HepG2 (cell line): ENCODE results near the gene FADD. TPM values are rescaled to one million over a fixed set of nuclear protein-coding genes. Genes with fewer than 3 reads are reported as not detected.

Experiments used
- ATAC-seq: fragments of 200-7000 bp; cut with Tn5 transposase; 3 replicates; pipeline ENCODE4 v1.9.1; 2020; ENCODE audit warnings: mild to moderate bottlenecking, moderate library complexity
- BruUV-seq: library from RNA; stranded (reverse); fragments of 400-500 nt; replicated peaks from 2 replicates; lab custom pipeline; 2021; lab: Mats Ljungman, UMichigan
- CTCF ChIA-PET: fragments of 300-600 bp; formaldehyde crosslinking; extraction: SDS; loops from one replicate; lab custom pipeline; 2021; ENCODE audit warnings: low total read pairs, inconsistent platforms, low intra/inter-chr PET ratio; lab: Yijun Ruan, JAX
- POLR2A ChIA-PET: fragments of 350-600 bp; sonication (Branson Sonifier 250); formaldehyde crosslinking; loops from one replicate; lab custom pipeline; 2020; ENCODE audit warnings: antibody characterized with exemption, inconsistent platforms; lab: Yijun Ruan, JAX
- DNase-seq: peaks from one replicate; pipeline ENCODE4 v3.0.0-alpha.2; 2015; ENCODE audit warnings: low spot score
- FAIRE-seq: peaks from 3 replicates; lab custom pipeline; 2011; peaks lifted over from hg19 to GRCh38; lab: Jason Lieb, UNC
- H2AFZ ChIP-seq: one replicate; pipeline ENCODE4 v1.6.1; 2011; ENCODE audit warnings: low read length, inconsistent platforms
- H3K27ac ChIP-seq: fragments of 300-600 bp; 3 replicates; pipeline ENCODE4 v1.8.0; 2011; ENCODE audit warnings: mixed run types, mild to moderate bottlenecking, mixed read lengths, low read length, inconsistent platforms; ENCODE audit not compliant: insufficient read depth; ENCODE audit errors: extremely low read length
- H3K27me3 ChIP-seq, 2 experiments: fragments of 200-600 bp in 1 of 2; 2 replicates in 1 of 2; 3 replicates in 1 of 2; pipeline versions ENCODE4 v1.6.0 to v1.8.0; 2011; ENCODE audit warnings: low read length in 2 of 2, mild to moderate bottlenecking in 2 of 2, moderate library complexity in 2 of 2, inconsistent platforms in 1 of 2; ENCODE audit not compliant: insufficient read depth in 2 of 2, control insufficient read depth in 1 of 2
- H3K36me3 ChIP-seq, 2 experiments: fragments of 200-600 bp in 1 of 2; replicated peaks in 1 of 2; 2 replicates in 1 of 2; 3 replicates in 1 of 2; pipeline versions ENCODE4 v1.5.1 to v1.8.0; 2011; ENCODE audit warnings: low read length in 2 of 2, inconsistent platforms in 1 of 2; ENCODE audit not compliant: insufficient read depth in 2 of 2, control insufficient read depth in 1 of 2
- H3K4me1 ChIP-seq: 2 replicates; pipeline ENCODE4 v1.5.1; 2012; ENCODE audit warnings: low read length, inconsistent platforms; ENCODE audit not compliant: insufficient read depth
- H3K4me2 ChIP-seq: 2 replicates; pipeline ENCODE4 v1.6.0; 2011; ENCODE audit warnings: low read depth, low read length, inconsistent platforms
- H3K4me3 ChIP-seq, 3 experiments: fragments of 200-600 bp in 1 of 3; sonication (generic), shearing (Covaris generic) in 1 of 3; replicated peaks in 1 of 3; 2 replicates each; pipeline ENCODE4 v1.5.1; 2011 to 2016; ENCODE audit warnings: low read length in 3 of 3, inconsistent platforms in 2 of 3, low read depth in 2 of 3, mild to moderate bottlenecking in 2 of 3, control low read depth in 1 of 3, mixed read lengths in 1 of 3; ENCODE audit not compliant: insufficient read depth in 1 of 3
- H3K79me2 ChIP-seq: one replicate; pipeline ENCODE4 v1.6.1; 2011; ENCODE audit warnings: low read length, inconsistent platforms; ENCODE audit not compliant: insufficient read depth
- H3K9ac ChIP-seq: 2 replicates; pipeline ENCODE4 v1.6.0; 2011; ENCODE audit warnings: mild to moderate bottlenecking, low read depth, low read length, inconsistent platforms; ENCODE audit not compliant: insufficient read depth
- H3K9me3 ChIP-seq: 2 replicates; pipeline ENCODE4 v1.5.1; 2012; ENCODE audit warnings: mild to moderate bottlenecking, low read length
- H4K20me1 ChIP-seq: 2 replicates; pipeline ENCODE4 v1.6.0; 2011; ENCODE audit warnings: inconsistent platforms, mild to moderate bottlenecking, low read length, moderate library complexity; ENCODE audit not compliant: insufficient read depth
- NRL ChIP-seq: sonication (generic); formaldehyde crosslinking; IDR thresholded peaks from 2 replicates; pipeline ENCODE4 v1.5.0; 2020; ENCODE audit warnings: missing genetic modification reagents, mild to moderate bottlenecking, moderate library complexity, borderline replicate concordance
- RFXANK ChIP-seq: IDR thresholded peaks from 2 replicates; pipeline ENCODE4 v1.6.1; 2016
- WGBS: methylation state at CpG from one replicate; pipeline ENCODE4 v1.1.6; 2017; ENCODE audit warnings: low lambda C conversion rate; 5-methylcytosine and 5-hydroxymethylcytosine counted together
- in situ Hi-C: cut with HindIII; loops from 2 replicates; pipeline ENCODE4 v1.10.0; 2017; ENCODE audit warnings: low pct_unique_long_range_greater_than_20kb; ENCODE audit not compliant: extremely low pct_ligation_motif_present
- intact Hi-C: fragments of 100-400 bp; cut with micrococcal nuclease; formaldehyde crosslinking; loops from one replicate; pipeline ENCODE4 v1.10.0; 2022; ENCODE audit not compliant: unreplicated experiment
- polyA plus RNA-seq, 8 experiments: library from polyadenylated mRNA; depleted of rRNA in 3 of 8; stranded (reverse) in 7 of 8; unstranded in 1 of 8; fragments of >200 nt; fragmentation: Illumina TruSeq in 4 of 8; extraction: Trizol in 4 of 8; gene quantifications; 2 replicates each; pipeline versions ENCODE4 v1.2.1 to v1.2.3, GENCODE V29; 2011 to 2016; ENCODE audit warnings: low read depth in 4 of 8, missing spikeins in 1 of 8, mixed read lengths in 1 of 8; ENCODE audit not compliant: insufficient read depth in 1 of 8
- total RNA-seq, 5 experiments: library from RNA; depleted of rRNA; stranded (reverse); fragments of >200 nt; fragmentation: Illumina TruSeq; extraction: Trizol; gene quantifications; 2 replicates each; pipeline ENCODE4 v1.2.3, GENCODE V29; 2016; ENCODE audit warnings: low read depth in 1 of 5
- TF ChIP-seq, protein P1 (sequence below): sonication (generic); formaldehyde crosslinking; IDR thresholded peaks from 2 replicates; pipeline ENCODE4 v1.8.0; 2023; ENCODE audit warnings: mild to moderate bottlenecking, missing genetic modification reagents
- TF ChIP-seq, protein P2 (sequence below): sonication (generic); formaldehyde crosslinking; conservative IDR thresholded peaks from 2 replicates; pipeline ENCODE4 v1.8.0; 2022; ENCODE audit warnings: mild to moderate bottlenecking, moderate library complexity, missing genetic modification reagents
- TF ChIP-seq, protein P3 (sequence below): sonication (generic); formaldehyde crosslinking; IDR thresholded peaks from 2 replicates; pipeline ENCODE4 v1.9.0; 2022; ENCODE audit warnings: missing genetic modification reagents, mild to moderate bottlenecking, borderline replicate concordance

FADD gene
- total and polyA plus RNA-seq, 2 of the 13 experiments (the other 11 are each of a cell fraction or from before 2014, with no cell fraction given), result 14.2 to 22.2 TPM

- in situ Hi-C loops, result no loop called here
- intact Hi-C loops, result no loop called here
- peak; percentile 44 for ATAC-seq
- Histone ChIP-seq H3K27ac (no peak overlapping the region), H3K4me2 (no peak overlapping the region), H3K4me3 (no peak overlapping the region), H3K9ac (no peak overlapping the region), H3K27me3 (peaks cover 2 to 50% of the 10 kb centered on the region in 2 experiments), H3K36me3 (no peaks in the 10 kb centered on the region), H4K20me1 (no peaks in the 10 kb centered on the region; the same call in 1 of the 2 replicates)
- 18% methylated on average over 10 of the region's 17 CpGs for WGBS
- no peak for DNase-seq
- CTCF ChIA-PET, result no interaction called here
- TF ChIP-seq, protein P1, sequence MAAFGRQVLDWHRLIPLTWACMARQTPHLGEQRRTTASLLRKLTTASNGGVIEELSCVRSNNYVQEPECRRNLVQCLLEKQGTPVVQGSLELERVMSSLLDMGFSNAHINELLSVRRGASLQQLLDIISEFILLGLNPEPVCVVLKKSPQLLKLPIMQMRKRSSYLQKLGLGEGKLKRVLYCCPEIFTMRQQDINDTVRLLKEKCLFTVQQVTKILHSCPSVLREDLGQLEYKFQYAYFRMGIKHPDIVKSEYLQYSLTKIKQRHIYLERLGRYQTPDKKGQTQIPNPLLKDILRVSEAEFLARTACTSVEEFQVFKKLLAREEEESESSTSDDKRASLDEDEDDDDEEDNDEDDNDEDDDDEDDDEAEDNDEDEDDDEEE, result no peak
- no peak for TF ChIP-seq RFXANK (CRISPR knock-in tag)
- TF ChIP-seq, protein P2, sequence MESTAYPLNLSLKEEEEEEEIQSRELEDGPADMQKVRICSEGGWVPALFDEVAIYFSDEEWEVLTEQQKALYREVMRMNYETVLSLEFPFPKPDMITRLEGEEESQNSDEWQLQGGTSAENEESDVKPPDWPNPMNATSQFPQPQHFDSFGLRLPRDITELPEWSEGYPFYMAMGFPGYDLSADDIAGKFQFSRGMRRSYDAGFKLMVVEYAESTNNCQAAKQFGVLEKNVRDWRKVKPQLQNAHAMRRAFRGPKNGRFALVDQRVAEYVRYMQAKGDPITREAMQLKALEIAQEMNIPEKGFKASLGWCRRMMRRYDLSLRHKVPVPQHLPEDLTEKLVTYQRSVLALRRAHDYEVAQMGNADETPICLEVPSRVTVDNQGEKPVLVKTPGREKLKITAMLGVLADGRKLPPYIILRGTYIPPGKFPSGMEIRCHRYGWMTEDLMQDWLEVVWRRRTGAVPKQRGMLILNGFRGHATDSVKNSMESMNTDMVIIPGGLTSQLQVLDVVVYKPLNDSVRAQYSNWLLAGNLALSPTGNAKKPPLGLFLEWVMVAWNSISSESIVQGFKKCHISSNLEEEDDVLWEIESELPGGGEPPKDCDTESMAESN (CRISPR knock-in tag), result no peak
- TF ChIP-seq, protein P3, sequence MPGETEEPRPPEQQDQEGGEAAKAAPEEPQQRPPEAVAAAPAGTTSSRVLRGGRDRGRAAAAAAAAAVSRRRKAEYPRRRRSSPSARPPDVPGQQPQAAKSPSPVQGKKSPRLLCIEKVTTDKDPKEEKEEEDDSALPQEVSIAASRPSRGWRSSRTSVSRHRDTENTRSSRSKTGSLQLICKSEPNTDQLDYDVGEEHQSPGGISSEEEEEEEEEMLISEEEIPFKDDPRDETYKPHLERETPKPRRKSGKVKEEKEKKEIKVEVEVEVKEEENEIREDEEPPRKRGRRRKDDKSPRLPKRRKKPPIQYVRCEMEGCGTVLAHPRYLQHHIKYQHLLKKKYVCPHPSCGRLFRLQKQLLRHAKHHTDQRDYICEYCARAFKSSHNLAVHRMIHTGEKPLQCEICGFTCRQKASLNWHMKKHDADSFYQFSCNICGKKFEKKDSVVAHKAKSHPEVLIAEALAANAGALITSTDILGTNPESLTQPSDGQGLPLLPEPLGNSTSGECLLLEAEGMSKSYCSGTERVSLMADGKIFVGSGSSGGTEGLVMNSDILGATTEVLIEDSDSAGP (CRISPR knock-in tag), result no peak
- no peak for TF ChIP-seq NRL
- TF ChIP-seq, all 625 proteins: peak for 0
- Histone ChIP-seq H3K9me3 (no peaks in the 10 kb centered on the region), H3K79me2 (no peaks in the 10 kb centered on the region), H2AFZ (no peak overlapping the region), H3K4me1 (peaks cover 2% of the 10 kb centered on the region; the same call in 1 of the 2 replicates)
- no peak for FAIRE-seq
- POLR2A ChIA-PET, result no interaction called here
- no TSS peak for BruUV-seq
These were observed 35.2 kb upstream of the FADD start for GRCh38 chr11:70167723-70168404.
